Measurements from ENCODE around the gene HES3. TPM values are rescaled to one million over a fixed set of nuclear protein-coding genes. Genes with fewer than 3 reads are reported as not detected.
"Not testable (repeated sequence)": the region's sequence is repeated elsewhere in the genome, so short reads cannot be mapped to it uniquely, and the experiment has no call there.

The HES3 gene
- total and polyA plus RNA-seq, 2 donors (not counting 1 experiment from before 2014, with no cell fraction given) = not detected

GRCh38 chr1:6218375-6219164 lies 25.4 kb upstream of the HES3 start:
- no peak for ATAC-seq (ENCODE audit: low read depth)
- 84% methylated on average over 15 of the region's 16 CpGs for WGBS (ENCODE audit: insufficient coverage)
- Histone ChIP-seq H3K36me3 (replicated peaks in 1 of 2; ENCODE audit: control extremely low read depth in 1 of 2, control insufficient read depth in 1 of 2, extremely low read depth in 1 of 2, insufficient read depth in 2 of 2, low read length in 1 of 2) (peaks cover 2 to 16% of the 10 kb centered on the region in 2 experiments), H4K20me1 (ENCODE audit: control insufficient read depth, insufficient read depth, low read length, poor library complexity, severe bottlenecking) (no peaks in the 10 kb centered on the region), H3K4me1 (ENCODE audit: control insufficient read depth in 2 of 2, insufficient read depth in 2 of 2, low read length in 2 of 2) (no peaks in the 10 kb centered on the region), H2AFZ (ENCODE audit: insufficient read depth, low read depth, low read length, poor library complexity, severe bottlenecking) (no peak overlapping the region), H3K4me3 (ENCODE audit: control extremely low read depth in 1 of 5, extremely low read depth in 1 of 5, insufficient read depth in 1 of 5, low read depth in 2 of 5, low read length in 4 of 5) (no peak overlapping the region), H3K79me2 (ENCODE audit: control insufficient read depth, insufficient read depth, low read length) (no peaks in the 10 kb centered on the region), H3K27me3 (replicated peaks in 1 of 4; ENCODE audit: control extremely low read depth in 1 of 4, control insufficient read depth in 3 of 4, insufficient read depth in 4 of 4, low read length in 3 of 4) (peaks cover 0 to 8% (median 0%) of the 10 kb centered on the region in 4 experiments), H3K4me2 (replicated peaks; ENCODE audit: low read depth, low read length, poor library complexity, severe bottlenecking) (no peak overlapping the region), H3K9me3 (ENCODE audit: control extremely low read depth in 1 of 3, control insufficient read depth in 2 of 3, insufficient read depth in 1 of 3, low read length in 2 of 3) (no peaks in the 10 kb centered on the region), H3K27ac (ENCODE audit: low read length in 2 of 2) (no peak overlapping the region), H3K9ac (ENCODE audit: low read length) (no peak overlapping the region)
- TF ChIP-seq EZH2 (IDR thresholded peaks at IDR 0.05; ENCODE audit: borderline replicate concordance, insufficient read depth, low read depth, low read length, poor library complexity, severe bottlenecking) (no peak), CTCF (IDR thresholded peaks at IDR 0.05) (no peak)
- CTCF ChIA-PET = interaction anchor here (0.5 kb wide), 1 partner anchor 156 kb away, joined by 4 read pairs; no protein-coding TSS in a partner anchor
- H3K4me1 Mint-ChIP-seq = peaks cover under 1% of the 10 kb centered on the region
- no peak for DNase-seq
- intact Hi-C loops (cut with micrococcal nuclease) = no loop called here
- H3K9me3 Mint-ChIP-seq (ENCODE audit: insufficient read depth) = no peaks in the 10 kb centered on the region
- no peak overlapping the region for H3K27ac Mint-ChIP-seq
- peaks cover 23% of the 10 kb centered on the region for H3K27me3 Mint-ChIP-seq
- H3K4me3 Mint-ChIP-seq = no peak overlapping the region
- POLR2A ChIA-PET = interaction anchor here (0.6 kb wide), 1 partner anchor 16 kb away, joined by 4 read pairs; no protein-coding TSS in a partner anchor

- DNase-seq; CTCF ChIA-PET; intact Hi-C loops (cut with micrococcal nuclease); H3K4me2 ChIP-seq (replicated peaks; ENCODE audit: low read depth, low read length, poor library complexity, severe bottlenecking); H3K27me3 ChIP-seq (replicated peaks in 1 of 4; ENCODE audit: control extremely low read depth in 1 of 4, control insufficient read depth in 3 of 4, insufficient read depth in 4 of 4, low read length in 3 of 4); H4K20me1 ChIP-seq (ENCODE audit: control insufficient read depth, insufficient read depth, low read length, poor library complexity, severe bottlenecking); ATAC-seq (ENCODE audit: low read depth); H2AFZ ChIP-seq (ENCODE audit: insufficient read depth, low read depth, low read length, poor library complexity, severe bottlenecking); H3K4me1 Mint-ChIP-seq; H3K9me3 ChIP-seq (ENCODE audit: control extremely low read depth in 1 of 3, control insufficient read depth in 2 of 3, insufficient read depth in 1 of 3, low read length in 2 of 3); H3K4me1 ChIP-seq (ENCODE audit: control insufficient read depth in 2 of 2, insufficient read depth in 2 of 2, low read length in 2 of 2); H3K9ac ChIP-seq (ENCODE audit: low read length); H3K79me2 ChIP-seq (ENCODE audit: control insufficient read depth, insufficient read depth, low read length); H3K9me3 Mint-ChIP-seq (ENCODE audit: insufficient read depth); H3K4me3 Mint-ChIP-seq; H3K4me3 ChIP-seq (ENCODE audit: control extremely low read depth in 1 of 5, extremely low read depth in 1 of 5, insufficient read depth in 1 of 5, low read depth in 2 of 5, low read length in 4 of 5); POLR2A ChIA-PET; H3K27ac Mint-ChIP-seq; H3K27ac ChIP-seq (ENCODE audit: low read length in 2 of 2): not testable (repeated sequence)
- peaks cover 5 to 26% of the 10 kb centered on the region in 2 experiments for H3K36me3 ChIP-seq (replicated peaks in 1 of 2; ENCODE audit: control extremely low read depth in 1 of 2, control insufficient read depth in 1 of 2, extremely low read depth in 1 of 2, insufficient read depth in 2 of 2, low read length in 1 of 2)
- WGBS (ENCODE audit: insufficient coverage) = 92% methylated on average over 5 of the region's 11 CpGs
- H3K27me3 Mint-ChIP-seq = peaks cover 20% of the 10 kb centered on the region
These were observed 24.3 kb upstream of the HES3 start for GRCh38 chr1:6219641-6220040.
